NCI-H1417 (cell line): ENCODE measurements around the gene BRAF.
"Not testable (repeated sequence)": the region's sequence is repeated elsewhere in the genome, so short reads cannot be mapped to it uniquely, and the experiment has no call there.

ENCODE experiments used
- DNase-seq, 3 experiments: peaks; one replicate each; lab custom pipeline; 2025; lab: John Stamatoyannopoulos, UW

The BRAF gene

GRCh38 chr7:140769852-140770251 lies 154.9 kb downstream of the BRAF start:
- DNase-seq = peak in 1 of 3 experiments; percentile 16

DNA sequence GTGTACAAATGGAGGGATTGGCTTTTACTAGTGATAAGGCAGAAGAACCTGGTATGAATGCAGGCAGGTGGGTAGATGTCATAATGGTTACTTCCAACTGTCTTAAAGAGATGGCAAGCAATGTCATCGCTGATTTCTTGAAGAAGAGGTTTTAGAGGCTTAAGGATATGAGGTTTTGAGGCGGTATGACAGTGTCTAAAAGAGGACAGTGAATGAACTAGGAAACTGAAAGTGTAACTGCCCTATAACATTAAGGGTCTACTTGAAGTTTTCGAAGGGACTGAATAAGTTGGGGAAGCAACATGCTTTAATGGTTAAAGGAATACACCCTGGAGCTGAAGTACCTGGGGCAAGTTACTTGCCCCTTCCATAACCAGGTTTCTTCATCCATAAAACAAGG lies 157.3 kb downstream of the BRAF start:
- DNase-seq = no peak

DNA sequence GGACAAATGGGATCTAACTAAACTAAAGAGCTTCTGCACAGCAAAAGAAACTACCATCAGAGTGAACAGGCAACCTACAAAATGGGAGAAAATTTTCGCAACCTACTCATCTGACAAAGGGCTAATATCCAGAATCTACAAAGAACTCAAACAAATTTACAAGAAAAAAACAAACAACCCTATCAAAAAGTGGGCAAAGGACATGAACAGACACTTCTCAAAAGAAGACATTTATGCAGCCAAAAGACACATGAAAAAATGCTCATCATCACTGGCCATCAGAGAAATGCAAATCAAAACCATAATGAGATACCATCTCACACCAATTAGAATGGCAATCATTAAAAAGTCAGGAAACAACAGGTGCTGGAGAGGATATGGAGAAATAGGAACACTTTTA lies 159.3 kb downstream of the BRAF start:
- not testable (repeated sequence) for DNase-seq

DNA sequence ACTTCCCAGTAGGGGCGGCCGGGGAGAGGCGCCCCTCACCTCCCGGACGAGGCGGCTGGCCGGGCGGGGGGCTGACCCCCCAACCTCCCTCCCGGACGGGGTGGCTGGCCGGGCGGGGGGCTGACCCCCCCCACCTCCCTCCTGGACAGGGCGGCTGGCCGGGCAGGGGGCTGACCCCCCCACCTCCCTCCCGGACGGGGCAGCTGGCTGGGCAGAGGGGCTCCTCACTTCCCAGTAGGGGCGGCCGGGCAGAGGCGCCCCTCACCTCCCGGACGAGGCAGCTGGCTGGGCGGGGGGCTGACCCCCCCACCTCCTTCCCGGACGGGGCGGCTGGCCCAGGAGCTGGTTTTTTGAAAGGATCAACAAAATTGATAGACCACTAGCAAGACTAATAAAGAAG lies 161.6 kb downstream of the BRAF start:
- not testable (repeated sequence) for DNase-seq

- DNase-seq = not testable (repeated sequence)
These were observed 163.4 kb downstream of the BRAF start for GRCh38 chr7:140761375-140761774.

- DNase-seq = no peak
These were observed 170.2 kb downstream of the BRAF start for GRCh38 chr7:140754506-140754905.

DNA sequence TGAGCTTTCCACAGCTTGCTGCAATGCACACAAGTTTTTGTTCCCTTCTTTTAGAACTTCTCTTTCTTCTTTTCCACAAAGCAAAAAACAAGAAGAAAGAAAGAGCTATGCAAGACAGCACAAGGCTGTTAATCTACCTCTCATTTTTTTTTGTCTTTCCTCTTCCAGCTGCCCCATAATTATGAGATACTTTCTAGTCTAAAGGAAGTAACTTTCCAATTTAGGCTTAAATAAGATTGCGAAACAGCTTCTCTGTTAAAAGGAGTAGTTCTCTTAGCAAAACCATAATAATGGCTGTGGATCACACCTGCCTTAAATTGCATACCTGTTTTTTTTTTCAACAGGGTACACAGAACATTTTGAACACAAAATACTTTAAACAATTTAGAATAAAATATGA lies 172.2 kb downstream of the BRAF start:
- DNase-seq = no peak

DNA sequence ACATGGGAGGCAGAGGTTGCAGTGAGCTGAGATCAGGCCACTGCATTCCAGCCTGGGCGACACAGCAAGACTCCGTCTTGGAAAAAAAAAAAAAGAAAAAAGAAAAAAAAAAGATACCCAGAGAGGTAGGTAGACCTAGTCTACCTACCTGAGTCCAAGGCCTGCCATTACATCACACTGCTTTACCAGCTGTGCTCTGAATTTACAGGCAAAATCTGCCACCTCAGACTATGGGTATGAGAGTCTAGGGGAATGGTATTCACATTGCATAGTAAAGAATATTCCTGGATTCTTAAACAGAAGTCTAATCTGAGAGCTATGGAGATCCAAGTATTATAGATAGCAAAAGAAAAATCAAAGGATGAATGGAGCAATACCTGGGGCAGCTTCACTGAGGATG lies 178.0 kb downstream of the BRAF start:
- no peak for DNase-seq

GRCh38 chr7:140745266-140746058 lies 179.3 kb downstream of the BRAF start:
- DNase-seq = no peak

- DNase-seq = no peak
These were observed 180.7 kb downstream of the BRAF start for GRCh38 chr7:140744005-140744404.

GRCh38 chr7:140743255-140743654 lies 181.5 kb downstream of the BRAF start:
- not testable (repeated sequence) for DNase-seq

GRCh38 chr7:140738280-140738679 lies 186.4 kb downstream of the BRAF start:
- no peak for DNase-seq

DNA sequence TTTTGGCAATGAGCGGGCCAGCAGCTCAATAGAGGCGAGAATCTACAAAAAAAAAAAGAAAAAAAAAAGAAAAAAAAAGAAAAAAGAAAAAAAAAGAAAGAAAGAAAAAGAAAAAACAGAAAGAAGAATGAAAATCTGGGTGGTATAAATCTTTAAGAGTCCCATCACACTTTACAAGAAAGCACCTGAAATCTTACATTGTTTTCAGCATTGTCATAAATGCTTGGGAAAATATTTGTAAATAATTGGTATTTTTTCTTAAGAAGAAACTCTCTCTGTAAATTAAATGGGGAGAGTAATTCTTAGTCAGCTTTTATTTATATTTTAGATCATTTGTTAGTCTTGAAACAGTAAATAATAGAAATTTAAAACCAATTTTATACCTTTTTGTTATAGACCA lies 190.0 kb downstream of the BRAF start:
- no peak for DNase-seq

DNA sequence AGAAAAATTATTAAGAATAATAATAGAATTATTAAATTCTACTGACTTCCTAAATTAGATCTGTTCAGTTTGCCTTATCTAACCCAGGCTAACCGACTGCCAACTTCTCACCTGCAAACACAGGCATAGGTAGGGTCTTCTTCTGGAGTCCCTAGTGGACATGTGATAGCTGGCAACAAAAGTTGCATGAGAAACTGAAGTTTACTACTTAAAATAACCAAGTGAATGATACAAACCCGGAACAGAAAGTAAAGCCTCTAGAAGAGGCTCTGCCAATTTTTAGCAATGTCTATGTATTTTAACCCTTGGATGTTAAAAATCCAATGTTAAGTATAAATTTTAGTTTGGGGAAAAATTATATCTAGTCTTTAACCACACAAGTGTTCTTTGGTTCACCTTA lies 190.6 kb downstream of the BRAF start:
- no peak for DNase-seq

GRCh38 chr7:140732416-140732815 lies 192.3 kb downstream of the BRAF start:
- DNase-seq = peak in 1 of 3 experiments; percentile 76

DNA sequence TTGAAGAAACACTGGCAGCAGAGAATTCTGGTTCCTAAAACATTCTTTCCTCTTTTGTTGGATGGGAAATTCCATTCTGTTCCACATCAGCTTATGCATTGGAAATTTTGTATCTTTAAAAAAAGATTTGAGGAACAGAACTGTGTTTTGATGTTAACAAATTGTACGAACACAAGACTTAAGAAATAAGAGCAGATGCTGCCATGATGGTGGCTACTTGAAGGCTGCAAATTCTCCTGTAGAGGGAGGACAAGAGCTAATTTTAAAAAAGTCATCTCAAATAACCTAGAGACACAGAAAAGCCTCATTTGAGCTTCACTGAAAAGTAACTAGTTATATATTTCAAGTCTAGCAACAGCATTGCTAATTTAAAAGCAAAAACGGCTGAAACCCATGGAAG lies 198.4 kb downstream of the BRAF start:
- DNase-seq = peak in 1 of 3 experiments; percentile 32

- DNase-seq = no peak
These were observed 200.0 kb downstream of the BRAF start for GRCh38 chr7:140724706-140725105.

- no peak for DNase-seq
These were observed 201.2 kb downstream of the BRAF start for GRCh38 chr7:140723574-140723973.

DNA sequence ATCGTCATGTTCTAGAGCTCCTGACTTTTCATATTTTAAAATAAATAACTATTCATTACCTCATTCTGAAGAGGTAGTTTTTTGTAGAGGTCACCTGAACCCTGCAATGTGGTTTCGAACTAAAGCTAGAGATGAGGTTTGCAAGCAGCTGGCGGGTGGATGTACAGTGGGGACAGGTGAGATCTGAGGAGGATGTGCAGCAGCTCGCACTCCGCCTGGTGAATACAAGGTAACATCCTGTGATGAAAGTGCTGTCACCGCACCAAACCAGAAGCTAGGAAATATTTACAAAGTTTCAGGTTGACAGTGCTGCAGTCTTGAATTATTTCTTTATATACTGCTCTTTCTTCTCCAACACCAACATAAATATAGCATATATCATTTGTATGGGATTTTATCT lies 201.7 kb downstream of the BRAF start:
- no peak for DNase-seq

- no peak for DNase-seq
These were observed 202.5 kb downstream of the BRAF start for GRCh38 chr7:140722254-140722653.

DNA sequence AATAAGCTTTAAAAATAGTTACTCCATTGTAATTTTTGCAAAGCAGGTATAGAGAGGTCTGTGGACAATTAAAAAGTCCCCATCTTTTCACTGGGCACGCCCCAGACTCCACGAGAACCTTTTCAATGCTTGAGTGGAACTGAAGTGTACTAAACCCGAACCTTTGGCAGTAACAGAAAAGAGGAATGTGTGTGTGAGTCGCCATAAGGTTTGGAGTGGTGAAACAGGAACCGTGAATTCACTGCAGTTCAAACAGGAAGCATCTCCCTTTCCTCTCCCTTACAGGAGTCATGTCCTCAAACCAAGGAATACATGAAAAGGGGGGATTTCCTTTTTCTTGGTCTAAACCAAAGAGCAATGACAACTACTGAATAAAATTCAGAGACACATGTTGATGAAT lies 205.0 kb downstream of the BRAF start:
- DNase-seq = peak in 1 of 3 experiments; percentile 88

- no peak for DNase-seq
These were observed 210.2 kb downstream of the BRAF start for GRCh38 chr7:140714331-140715040.

- DNase-seq = not testable (repeated sequence)
These were observed 212.3 kb downstream of the BRAF start for GRCh38 chr7:140712392-140712791.
